Activated effector memory CD4-positive, alpha-beta T cell treated with Interleukin-2 at 50 U/mL for 16 hours (primary cell): Measurements from ENCODE around the gene TUSC2.

Experiments
- DNase-seq: peaks from one replicate; pipeline ENCODE4 v3.0.0-alpha.2; 2020

TUSC2 gene

GRCh38 chr3:50354186-50354764 lies 26.3 kb upstream of the TUSC2 start:
- no peak for DNase-seq

GRCh38 chr3:50353245-50354004 lies 25.4 kb upstream of the TUSC2 start:
- no peak for DNase-seq

GRCh38 chr3:50352781-50353180 lies 24.8 kb upstream of the TUSC2 start:
- DNase-seq, result no peak

- no peak for DNase-seq
These were observed 23.3 kb upstream of the TUSC2 start for GRCh38 chr3:50351323-50351697.

DNA sequence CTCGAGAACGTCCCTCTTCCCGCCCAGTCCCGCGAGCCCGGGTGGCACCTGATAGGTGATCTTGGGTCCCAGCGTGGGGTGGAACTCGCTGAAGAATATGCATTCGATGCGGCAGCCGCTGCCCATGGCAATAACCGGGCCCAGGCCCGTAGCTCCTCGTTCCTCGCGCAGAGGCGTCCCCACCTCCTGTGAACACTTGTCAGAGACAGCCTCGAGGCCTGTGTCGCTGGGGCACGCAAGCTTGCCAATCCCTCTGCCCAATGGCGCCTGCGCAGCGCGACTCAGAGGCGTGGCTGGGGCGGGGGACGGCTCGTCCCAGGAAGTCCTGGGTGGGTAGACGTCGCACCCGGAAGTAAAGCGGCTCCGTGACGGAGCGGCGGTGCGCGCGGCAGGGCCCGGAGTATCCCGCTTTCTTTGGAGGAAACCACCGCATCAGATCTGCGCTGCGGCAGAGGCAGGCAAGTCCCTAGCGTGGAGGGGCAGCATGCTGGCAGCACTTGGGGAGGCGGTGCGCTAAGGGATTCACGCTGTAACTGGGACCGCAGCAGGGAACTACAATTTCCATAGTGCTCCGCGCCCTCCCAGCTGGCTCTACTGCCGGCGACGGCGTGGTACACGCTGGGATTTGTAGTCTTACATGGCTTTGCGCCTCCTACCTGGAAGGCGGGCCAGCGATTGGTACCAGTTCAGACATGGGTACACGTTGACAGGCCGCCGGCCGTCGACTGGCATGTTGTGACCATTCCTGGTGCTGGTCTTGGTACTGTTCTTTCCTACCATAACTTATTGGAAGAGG lies 22.7 kb upstream of the TUSC2 start, which contains the start of the genes CYB561D2 and NPRL2:
TSS of gene CYB561D2 (plus strand) at position 336 of the 796 bp plus-strand sequence. CDS start 572 bp downstream, outside the sequence.
TSS of gene NPRL2 (minus strand) at position 249 of the 796 bp plus-strand sequence. CDS start at position 126, 123 bp downstream.
- DNase-seq, result peak; percentile 100

DNA sequence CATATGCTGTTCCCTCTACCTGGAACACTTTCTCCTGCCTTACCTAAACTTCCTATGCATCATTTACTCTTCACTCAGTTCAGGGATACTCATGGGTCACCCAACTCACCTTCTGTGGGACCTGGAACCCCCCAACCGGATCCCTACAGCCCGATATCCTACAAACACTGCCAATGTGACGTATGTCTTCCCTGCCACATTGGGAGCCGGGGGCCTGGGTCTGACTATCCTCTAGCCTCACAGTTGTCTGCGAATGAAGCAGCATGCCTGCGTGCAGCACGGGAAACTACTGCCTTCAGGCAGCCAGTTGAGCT lies 22.1 kb upstream of the TUSC2 start:
- DNase-seq, result no peak

DNA sequence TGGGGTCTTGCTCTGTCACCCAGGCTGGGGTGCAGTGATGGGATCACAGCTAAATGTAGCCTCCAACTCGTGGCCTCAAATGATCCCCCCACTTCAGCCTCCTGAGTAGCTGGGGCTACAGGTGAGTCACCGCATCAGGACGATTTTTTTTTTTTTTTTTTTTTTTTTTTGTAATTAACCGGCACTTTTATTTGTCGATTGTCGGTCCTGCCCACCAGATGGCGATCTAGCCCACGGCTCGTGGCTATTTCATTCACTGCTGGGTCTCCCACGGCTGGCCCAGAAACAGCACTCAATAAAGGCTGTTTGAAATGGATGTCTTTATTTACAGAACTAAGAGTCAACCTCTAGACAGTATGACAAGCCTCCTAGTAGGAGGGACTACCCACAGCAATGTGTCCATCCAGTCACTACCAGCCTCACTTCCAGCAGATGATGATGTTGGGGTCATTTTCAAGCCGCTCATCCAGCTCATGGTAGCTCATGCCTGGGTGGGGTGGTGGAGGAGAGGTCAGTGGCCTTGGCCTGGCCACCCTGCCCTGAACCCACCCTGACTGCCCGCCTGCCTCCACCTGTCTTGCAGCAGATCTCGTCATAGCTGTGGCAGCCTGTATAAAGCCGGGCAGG lies 19.3 kb upstream of the TUSC2 start:
- DNase-seq, result peak; percentile 73

- peak; percentile 69 for DNase-seq
These were observed 17.7 kb upstream of the TUSC2 start, which contains the start of gene ZMYND10 for GRCh38 chr3:50345586-50346234. TSS of gene ZMYND10 (minus strand) at chr3:50345732. CDS start at chr3:50345579, 153 bp downstream.

DNA sequence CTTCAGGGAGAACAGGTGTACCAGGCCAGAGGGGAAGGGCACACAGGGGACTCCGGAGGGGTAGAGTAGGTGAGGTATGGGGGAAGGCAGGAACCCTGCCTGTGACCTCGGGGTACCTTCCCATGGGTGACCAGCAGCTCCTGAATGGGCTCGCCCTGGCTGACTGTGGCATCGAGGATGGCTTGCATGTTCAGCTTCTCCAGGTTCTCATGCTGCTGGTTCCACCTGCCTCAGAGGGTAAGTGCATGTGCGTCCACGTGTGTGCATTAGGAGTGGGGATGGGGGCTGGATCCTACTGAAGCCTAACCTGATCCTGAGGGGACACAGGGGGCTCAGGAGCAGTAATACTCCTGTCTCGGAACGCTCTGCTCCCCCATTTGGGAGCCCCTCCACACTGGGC lies 17.0 kb upstream of the TUSC2 start:
- DNase-seq, result no peak

- DNase-seq, result no peak
These were observed 15.0 kb upstream of the TUSC2 start for GRCh38 chr3:50342813-50343633.

DNA sequence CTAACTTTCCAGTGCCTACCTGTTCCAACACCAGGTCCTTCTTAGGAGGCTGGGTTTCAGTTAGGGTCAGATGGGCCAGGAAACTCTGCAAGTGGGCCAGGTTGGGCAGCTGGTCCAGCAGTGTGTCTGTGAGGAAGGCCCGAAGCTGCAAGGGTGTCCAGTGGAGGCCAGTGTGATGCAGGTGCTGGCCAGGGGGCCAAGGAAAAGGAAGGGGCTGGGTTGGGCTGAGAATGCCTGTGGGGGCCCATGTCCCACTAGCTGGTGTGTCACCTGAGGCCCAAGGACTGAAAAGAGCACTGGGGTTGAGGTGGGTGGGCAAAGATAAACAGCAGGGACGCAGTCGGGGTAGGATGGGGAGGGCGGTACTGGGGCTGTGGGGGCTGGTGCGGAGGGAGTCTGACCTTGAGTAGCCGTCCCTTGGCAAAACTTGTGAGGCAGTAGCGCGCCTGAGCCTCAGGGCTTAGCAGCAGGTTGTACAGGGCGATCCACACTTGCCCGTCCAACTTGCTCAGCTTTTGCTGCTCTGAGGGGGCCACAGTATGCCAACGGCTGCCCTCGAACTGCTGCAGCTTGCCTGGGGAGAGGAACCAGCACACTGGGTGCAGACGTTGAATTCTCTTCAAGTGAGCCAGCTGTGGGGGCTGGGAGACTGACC lies 14.1 kb upstream of the TUSC2 start:
- DNase-seq, result no peak

- DNase-seq, result no peak
These were observed 13.5 kb upstream of the TUSC2 start for GRCh38 chr3:50341537-50341936.

- DNase-seq, result peak; percentile 55
These were observed 12.7 kb upstream of the TUSC2 start, which contains the start of gene RASSF1 for GRCh38 chr3:50340448-50341329. TSS of gene RASSF1 (minus strand) at chr3:50340836. CDS start at chr3:50340805, 31 bp downstream.

DNA sequence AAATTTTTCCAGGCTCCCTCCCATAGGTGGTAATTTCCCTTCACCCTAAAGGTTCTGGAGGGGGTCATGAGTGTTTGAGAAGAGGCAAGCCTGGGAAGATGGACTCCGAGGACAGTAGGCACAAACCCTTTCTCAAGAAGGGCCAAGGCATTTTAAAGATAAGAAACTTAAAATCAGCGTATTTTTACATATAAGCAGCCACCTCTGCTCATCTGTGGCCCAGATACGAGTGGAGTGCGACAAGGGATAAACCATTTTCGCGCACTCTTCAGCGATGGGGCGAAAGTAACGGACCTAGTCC lies 12.1 kb upstream of the TUSC2 start:
- DNase-seq, result no peak

- DNase-seq, result no peak
These were observed 11.6 kb upstream of the TUSC2 start for GRCh38 chr3:50339485-50340146.

DNA sequence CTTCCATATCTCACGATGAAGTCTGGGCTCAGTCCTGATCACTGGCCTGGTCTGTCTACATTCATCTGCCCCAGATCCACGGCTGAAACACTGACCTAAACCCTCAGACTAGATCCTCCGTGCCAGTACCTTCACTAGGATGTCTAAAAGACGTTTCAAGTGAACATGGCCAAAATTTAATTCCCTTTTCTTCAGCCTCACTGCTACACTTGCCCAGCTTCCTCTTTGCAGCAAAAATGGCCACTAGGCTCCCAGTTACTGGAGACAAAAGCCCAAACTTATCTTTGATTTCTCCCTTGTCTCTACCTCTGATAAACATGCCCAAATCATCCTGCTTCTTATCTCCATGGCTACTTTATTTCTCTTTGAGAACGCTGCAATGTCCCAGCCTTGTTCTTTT lies 10.9 kb upstream of the TUSC2 start:
- no peak for DNase-seq

- DNase-seq, result peak; percentile 89
These were observed 9.3 kb upstream of the TUSC2 start for GRCh38 chr3:50337175-50337861.

GRCh38 chr3:50336452-50337174 lies 8.6 kb upstream of the TUSC2 start:
- no peak for DNase-seq
